Putamen (tissue), 1 donor: ENCODE measurements around the gene CXCL11.
"Not testable (repeated sequence)": the region's sequence is repeated elsewhere in the genome, so short reads cannot be mapped to it uniquely, and the experiment has no call there.

Source experiments
- DNase-seq: peaks from one replicate; pipeline ENCODE4 v3.0.0-alpha.2; 2016; ENCODE audit warnings: low spot score

CXCL11 gene

DNA sequence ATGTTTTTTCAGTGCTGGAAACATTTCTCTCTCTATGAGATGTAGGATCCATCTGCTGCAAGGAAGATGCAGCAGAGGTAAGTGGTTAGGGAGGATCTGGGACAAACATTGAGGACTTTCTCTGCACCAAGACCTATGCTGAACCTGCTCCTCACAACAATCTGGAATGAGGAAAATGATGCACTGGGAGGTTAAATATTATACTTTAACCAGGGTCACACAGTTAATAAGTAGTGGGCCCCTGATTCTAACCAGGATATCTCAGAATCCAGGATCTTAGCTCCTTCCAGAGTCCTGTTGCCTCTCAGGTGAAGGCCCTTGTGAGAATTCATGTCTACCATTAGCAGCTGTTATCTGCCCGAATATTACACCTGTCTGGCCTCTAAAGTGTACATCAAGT, 35.6 kb downstream of the CXCL11 start:
- no peak for DNase-seq

DNA sequence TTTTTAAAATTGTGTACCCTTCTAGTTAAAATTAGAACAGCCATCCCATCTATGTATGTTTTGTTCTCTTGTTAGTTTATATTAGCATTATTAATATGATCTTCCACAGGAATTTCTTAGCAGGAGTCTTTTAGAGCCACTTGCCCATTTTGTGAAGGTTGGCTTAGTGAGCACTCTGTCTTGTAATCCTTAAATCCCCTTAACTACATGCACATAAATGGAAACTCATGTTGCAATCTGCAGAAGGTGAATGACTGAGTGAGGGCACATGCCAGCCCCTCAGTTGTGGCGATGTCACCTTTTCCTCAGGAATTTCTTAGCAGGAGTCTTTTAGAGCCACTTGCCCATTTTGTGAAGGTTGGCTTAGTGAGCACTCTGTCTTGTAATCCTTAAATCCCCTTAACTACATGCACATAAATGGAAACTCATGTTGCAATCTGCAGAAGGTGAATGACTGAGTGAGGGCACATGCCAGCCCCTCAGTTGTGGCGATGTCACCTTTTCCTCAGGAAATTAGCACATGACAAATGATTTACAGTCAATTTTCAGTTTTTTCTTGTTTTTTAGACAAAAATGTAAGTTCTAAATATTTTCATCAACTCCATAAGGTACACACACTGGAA, 37.2 kb downstream of the CXCL11 start:
- not testable (repeated sequence) for DNase-seq

DNA sequence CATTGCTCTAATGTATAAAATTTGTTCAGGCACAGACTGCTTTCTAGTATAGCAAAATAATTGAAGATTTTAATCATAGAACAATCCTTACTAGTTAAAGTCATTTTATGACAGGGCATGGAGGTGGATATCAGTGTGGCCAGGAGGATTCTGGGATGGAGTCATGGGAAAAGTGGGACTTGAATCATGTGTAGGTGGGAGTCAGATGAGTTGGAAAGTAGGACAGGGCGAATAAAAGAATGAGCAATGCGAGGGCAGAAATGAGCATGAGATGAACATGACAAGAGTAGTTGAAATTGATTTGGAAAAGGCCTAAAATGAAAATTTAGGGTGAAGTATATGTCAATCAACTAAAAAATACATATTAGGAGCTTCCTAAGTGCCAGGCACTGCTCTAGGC, 37.9 kb downstream of the CXCL11 start:
- peak; percentile 77 for DNase-seq

DNA sequence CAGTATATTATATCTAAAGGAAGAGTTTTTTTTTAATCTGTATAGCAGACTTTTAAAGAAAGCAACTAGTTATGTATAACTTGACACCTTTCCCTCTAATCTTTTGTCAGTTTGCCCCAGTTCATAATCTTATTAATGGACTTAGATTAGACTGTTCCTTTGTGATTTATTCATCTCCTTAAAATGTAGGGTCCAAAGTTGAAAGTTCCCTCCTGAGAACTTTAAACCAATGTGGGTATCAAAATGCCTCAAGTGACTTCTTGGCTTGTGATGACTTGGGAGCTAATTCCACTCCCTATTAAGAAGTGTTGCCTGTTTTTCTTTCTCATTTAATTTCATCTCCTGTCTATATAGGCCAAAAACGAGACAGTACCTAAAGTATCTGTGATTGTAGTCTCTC, 38.8 kb downstream of the CXCL11 start:
- DNase-seq, result no peak

DNA sequence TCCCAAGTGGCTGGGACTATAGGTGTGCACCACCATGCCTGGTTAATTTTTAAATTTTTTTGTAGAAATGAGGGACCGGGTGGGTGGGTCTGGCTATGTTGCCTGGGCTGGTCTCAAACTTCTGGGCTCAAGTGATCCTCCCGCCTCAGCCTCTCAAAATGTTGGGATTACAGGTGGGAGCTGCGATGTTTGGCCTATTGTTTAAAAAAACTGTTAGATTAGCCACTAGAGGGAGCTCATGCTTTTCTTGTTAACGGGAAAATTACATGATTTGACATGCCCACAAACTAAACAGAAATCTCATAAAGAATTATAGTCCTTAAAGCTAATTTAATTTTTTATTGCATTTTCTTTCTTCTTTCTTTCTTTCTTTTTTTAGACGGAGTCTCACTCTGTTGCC, 40.1 kb downstream of the CXCL11 start:
- no peak for DNase-seq

DNA sequence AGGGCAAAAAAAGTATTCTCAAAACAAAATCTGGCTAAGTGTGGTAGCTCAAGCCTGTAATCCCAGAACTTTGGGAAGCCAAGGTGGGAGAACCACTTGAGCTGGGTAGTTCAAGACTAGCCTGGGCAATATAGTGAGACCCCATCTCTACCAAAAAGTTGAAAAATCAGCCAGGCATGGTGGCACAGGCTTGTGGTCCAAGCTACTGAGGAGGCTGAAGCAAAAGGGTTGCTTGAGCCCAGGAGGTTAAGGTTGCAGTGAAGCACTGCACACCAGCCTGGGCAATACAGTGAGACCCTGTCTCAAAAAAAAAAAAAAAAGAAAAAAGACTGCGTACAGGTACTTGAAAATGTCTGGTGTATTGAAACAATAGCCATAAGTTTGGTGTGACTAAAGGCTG, 43.4 kb downstream of the CXCL11 start:
- no peak for DNase-seq

DNA sequence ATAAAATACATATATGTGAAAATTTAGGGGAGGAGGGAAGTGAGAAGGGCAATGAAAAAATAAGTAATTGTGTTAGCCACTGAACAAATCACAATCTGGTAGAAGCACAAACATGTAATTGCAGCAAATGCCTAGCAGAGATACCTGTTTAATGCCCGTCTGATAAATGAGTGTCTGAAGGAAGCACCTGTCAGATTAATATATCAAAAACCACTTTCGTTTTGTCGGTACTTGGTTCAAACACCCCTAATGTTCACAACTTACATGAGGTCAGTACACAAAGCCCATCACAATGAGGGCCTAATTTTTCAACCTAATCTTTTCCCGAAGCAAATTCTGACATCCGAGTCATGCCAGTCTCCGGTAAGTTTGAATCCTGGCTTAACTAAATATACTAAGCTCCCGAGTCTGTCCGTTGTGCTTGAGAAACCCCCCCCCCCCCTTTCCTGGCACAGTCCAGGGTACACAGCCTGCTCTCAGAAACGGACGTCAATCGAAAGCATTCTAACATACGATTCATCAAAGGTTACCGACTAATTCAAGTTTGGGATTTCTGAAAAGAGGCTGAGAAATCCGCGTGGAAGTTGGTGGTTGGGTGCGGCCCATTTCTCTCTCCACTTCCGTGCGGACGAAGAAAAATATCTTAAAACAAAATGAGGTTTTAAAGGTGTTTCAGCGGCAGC, 45.9 kb downstream of the CXCL11 start:
- DNase-seq, result no peak

DNA sequence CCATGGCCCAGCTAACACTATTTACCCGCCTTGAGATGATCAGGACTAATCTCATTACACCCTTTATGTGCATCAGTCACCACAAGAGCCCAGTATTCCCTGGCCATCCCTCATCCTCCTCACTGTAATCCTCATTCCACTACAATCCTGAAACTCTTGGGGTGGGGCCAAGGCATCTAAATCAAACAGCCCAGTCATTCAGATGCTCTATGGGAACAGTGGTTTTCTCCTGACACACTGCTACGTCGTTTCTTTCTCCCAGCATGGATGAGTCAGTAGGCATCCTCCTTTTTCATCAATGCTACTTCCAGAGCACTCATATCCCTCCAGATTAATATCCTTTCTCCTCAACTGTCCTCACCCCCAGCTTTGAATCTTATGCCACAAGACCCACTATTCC, 50.8 kb downstream of the CXCL11 start:
- DNase-seq, result no peak
